Measurements from ENCODE around the gene RIPOR3.

DNA sequence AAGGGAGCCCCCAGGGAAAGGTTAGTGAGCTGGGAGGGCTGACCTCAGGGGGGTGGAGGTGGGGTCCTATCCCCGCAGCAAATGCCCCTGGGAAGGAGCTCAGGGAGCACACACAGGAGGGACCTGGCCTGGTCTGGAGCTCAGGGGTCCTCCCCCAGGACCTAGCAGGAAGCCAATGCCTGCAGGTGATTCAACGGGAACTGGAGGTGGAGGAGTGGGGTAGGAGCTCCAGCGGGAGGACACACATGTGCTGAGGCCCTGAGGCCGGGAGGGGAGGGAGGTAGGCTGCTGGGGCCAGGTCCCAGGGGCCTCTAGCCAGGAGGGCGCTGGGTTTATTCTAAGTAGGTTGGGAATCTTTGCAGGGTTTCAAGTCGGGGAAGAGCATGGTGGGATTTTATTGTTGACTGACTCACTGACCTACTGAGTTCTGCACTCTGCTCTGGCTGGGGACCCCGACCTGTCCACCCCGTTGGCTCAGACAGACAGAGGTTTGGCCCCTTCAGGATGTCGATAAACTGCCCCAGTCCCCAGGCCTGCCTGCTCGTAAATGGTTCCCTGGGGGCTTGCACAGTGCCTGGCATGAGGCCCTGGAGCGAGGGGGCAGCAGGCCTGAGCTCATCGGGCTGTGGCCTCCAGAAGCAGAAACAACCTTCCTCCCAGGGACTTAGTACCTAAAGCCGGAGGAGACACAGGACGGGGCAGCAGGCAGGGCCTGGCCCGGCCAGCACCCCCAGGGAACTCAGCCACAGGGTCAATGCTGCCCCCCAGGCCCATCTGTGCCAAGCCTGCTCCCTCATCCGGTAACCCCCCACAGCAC is 62.3 kb downstream of the RIPOR3 start:
- no peak for TF ChIP-seq POLR2A (IDR thresholded peaks at IDR 0.05; ENCODE audit: low read length)
- TF ChIP-seq GATA1 (IDR thresholded peaks at IDR 0.05; ENCODE audit: low read depth, low read length): no peak
